ENCODE results near the gene MED10.

MED10 gene

DNA sequence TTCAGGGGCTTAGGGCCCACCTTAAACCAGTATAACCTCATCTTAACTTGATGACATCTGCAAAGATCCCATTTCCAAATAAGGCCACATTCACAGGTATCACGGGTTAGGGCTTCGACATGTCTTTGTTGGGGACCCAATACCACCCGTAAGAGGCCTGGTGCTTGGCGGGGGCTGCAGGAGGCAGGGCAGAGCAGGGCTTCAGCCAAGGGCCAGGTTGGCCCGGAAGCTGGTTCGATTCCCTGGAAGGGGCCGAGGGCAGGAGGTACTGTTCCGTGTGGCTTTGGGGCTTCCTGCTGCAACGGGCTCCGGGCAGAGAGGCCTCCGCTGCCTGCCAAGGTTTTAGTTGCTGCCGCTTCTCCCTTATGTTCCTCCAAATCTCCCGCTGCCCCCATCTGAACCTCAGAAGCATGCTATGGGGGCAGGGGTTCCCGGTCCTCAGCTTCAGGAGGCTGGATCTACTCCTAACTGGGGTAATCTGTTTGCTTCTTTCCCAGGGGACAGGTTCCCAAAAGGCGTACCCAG lies 29.8 kb downstream of the MED10 start:
- DNase-seq (ENCODE audit: insufficient read length, low spot score): no peak
- no peak for FAIRE-seq
- TF ChIP-seq, protein P1, sequence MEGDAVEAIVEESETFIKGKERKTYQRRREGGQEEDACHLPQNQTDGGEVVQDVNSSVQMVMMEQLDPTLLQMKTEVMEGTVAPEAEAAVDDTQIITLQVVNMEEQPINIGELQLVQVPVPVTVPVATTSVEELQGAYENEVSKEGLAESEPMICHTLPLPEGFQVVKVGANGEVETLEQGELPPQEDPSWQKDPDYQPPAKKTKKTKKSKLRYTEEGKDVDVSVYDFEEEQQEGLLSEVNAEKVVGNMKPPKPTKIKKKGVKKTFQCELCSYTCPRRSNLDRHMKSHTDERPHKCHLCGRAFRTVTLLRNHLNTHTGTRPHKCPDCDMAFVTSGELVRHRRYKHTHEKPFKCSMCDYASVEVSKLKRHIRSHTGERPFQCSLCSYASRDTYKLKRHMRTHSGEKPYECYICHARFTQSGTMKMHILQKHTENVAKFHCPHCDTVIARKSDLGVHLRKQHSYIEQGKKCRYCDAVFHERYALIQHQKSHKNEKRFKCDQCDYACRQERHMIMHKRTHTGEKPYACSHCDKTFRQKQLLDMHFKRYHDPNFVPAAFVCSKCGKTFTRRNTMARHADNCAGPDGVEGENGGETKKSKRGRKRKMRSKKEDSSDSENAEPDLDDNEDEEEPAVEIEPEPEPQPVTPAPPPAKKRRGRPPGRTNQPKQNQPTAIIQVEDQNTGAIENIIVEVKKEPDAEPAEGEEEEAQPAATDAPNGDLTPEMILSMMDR (IDR thresholded peaks at IDR 0.05; ENCODE audit: insufficient read depth, missing control alignments): no peak

DNA sequence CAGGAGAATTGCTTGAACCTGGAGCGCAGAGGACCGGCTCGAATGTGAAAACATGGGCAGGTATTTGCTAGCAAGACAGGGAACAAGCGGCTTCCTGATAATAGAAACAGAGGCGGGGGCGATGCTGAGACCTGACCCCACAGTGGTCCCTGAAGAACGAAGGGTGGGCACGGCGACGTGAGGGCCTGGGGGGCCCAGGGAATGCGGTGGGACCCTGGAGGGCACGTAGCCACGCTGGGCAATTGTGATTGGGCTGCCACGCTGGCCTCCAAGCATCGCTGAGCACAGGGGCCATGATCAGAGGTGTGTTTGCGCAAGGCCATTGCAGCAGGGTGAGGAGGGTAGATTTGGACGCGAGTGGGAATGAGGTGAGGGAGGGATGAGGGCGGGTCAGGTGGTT lies 30.7 kb downstream of the MED10 start:
- no peak for FAIRE-seq

DNA sequence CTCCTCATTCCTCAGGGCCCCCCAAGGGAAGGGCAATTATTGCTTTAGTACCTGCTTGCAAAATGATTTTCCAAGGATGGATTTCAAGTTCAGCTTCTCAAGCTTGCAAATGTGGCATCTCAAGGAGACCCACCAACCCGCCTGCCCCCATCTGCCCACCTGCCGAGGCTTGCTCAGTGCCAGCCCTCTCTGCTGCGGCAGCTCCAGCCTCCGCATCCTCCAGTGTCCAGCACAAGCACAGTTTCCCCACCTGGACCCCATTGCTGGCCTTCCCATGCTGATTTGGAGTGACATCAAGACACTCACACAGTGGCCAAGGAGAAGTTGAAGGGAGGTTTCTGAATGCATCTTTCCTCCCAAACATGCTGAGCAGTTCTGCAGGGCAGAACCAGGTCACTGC lies 31.2 kb downstream of the MED10 start:
- FAIRE-seq (no peak), DNase-seq (ENCODE audit: insufficient read length, low spot score) (no peak)
- TF ChIP-seq, protein P1 (IDR thresholded peaks at IDR 0.05; ENCODE audit: insufficient read depth, missing control alignments): no peak

More for the DNA sequence above, 30.7 kb downstream of the MED10 start:
- TF ChIP-seq, protein P1 (IDR thresholded peaks at IDR 0.05; ENCODE audit: insufficient read depth, missing control alignments): no peak
- DNase-seq (ENCODE audit: insufficient read length, low spot score): no peak

DNA sequence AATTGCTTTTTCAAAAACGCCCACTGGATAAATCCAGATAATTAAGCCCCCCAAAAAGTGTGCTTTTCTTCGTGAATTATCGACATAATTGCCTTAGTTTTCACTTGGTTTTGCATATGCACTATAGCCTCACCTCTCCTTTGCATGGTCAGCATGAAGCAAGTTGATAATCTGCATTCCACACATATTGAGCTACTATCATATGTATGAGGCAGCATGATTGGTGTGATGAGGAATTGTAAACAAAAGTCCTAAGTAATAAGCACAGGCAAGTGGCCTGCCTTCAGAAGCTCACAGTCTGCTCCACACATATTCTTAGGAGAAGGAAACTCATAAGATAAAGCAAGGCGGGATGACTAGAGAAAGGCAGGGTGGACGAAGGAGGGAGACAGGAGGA lies 33.8 kb downstream of the MED10 start:
- TF ChIP-seq, protein P1 (IDR thresholded peaks at IDR 0.05; ENCODE audit: insufficient read depth, missing control alignments): no peak
- DNase-seq (ENCODE audit: insufficient read length, low spot score) (no peak), FAIRE-seq (no peak)

DNA sequence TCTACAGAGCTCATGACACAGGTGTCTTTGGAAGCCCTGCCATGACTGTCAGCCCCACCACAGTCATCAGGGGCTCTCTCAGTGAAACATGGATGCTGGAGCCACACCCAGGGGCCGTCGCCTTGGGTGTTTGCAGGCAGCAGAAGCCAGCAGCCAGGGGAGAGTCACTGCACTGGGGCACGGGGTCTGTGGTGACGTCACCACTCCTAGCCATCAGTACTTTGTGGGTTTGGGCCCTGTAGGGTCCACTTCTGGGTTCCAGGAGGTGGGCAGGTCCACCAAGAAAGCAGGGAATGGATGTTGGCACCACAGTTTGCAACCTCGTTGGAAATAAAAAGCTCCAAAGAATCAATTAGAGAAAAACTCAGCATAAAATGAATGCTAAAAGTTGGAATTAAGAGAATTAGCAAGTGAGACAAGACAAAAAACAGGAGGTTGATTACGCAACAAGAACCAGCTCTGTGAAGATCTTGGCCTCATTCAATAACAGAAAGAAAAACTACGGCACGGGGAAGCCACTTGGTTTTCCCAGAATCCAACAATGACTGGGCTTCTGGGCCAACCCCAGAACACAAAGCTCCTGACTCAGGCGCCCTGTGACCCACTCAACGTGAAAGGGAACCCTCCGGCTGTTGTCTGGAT lies 34.3 kb downstream of the MED10 start:
- FAIRE-seq (no peak), DNase-seq (ENCODE audit: insufficient read length, low spot score) (no peak)
- TF ChIP-seq, protein P1 (IDR thresholded peaks at IDR 0.05; ENCODE audit: insufficient read depth, missing control alignments): no peak

DNA sequence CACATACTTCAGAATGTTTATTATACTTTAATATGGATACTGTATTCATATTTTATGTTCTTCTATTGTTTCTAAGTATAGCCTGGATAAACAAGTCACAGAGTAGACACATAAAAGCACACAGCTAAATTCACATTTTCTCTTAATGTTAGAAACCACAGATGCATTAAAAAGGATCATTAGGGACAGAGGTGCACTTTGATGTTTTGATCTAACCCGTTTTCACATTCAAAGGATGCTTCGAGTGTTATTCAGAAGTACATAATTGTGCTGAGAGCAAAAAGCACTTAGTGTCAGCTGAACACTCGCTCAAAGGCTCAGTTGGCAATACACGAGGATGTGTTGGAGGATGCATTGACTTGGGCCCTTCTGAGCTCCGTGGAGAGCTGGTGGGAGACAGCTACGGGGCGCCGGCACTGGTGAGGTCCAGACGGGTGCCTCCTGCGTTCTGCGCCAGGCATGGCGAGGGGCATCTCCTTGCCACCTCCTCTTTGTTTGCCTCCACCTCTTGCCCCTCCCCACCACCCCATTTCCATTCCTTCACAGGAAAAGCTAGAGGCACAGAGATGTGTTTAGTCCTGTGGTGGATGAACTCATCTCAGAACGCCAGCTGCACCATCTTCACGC lies 35.5 kb downstream of the MED10 start:
- TF ChIP-seq, protein P1 (IDR thresholded peaks at IDR 0.05; ENCODE audit: insufficient read depth, missing control alignments): no peak
- no peak for DNase-seq (ENCODE audit: insufficient read length, low spot score)
- FAIRE-seq: no peak

DNA sequence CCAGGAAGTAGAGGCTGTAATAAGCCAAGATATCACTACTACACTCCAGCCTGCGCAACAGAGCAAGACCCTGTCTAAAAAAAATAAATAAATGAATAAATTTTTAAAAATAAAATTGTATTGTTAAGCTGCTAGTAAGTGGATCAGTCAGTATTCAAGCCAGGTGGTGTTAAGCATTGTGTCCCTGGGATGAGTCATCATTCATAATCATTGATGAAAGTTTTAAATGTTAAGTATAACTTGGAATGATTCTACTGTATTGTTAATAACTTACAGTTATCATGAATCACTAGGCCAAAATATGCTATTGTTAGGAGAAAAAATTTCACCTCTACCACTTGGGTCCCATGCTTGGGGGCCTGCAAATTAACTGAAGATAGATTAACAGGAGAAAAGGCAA lies 38.2 kb downstream of the MED10 start:
- TF ChIP-seq, protein P1 (IDR thresholded peaks at IDR 0.05; ENCODE audit: insufficient read depth, missing control alignments): no peak
- no peak for DNase-seq (ENCODE audit: insufficient read length, low spot score)
- no peak for FAIRE-seq

Measured in D721Med (cell line).